PFSK-1 (cell line): Measurements from ENCODE around the gene SGCA.

Experiments used
- FOXP2 ChIP-seq: optimal IDR thresholded peaks from 2 replicates; pipeline ENCODE3; 2011; ENCODE audit warnings: borderline replicate concordance, control low read depth, inconsistent platforms; ENCODE audit not compliant: insufficient read depth; ENCODE audit errors: extremely low read length, extremely low read depth
- POLR2AphosphoS5 ChIP-seq: IDR thresholded peaks from 2 replicates; pipeline ENCODE4 v1.6.1; 2012; ENCODE audit warnings: low read depth, mild to moderate bottlenecking, control low read depth, low read length, moderate library complexity
- REST ChIP-seq, 2 experiments: IDR thresholded peaks; 2 replicates each; pipeline versions ENCODE4 v1.6.1 to v1.8.0; 2011 to 2012; ENCODE audit warnings: low read depth in 2 of 2, low read length in 2 of 2, control low read depth in 1 of 2, inconsistent platforms in 1 of 2, mild to moderate bottlenecking in 1 of 2, moderate library complexity in 1 of 2; ENCODE audit not compliant: insufficient read depth in 1 of 2
- SIN3A ChIP-seq: IDR thresholded peaks from 2 replicates; pipeline ENCODE4 v1.6.1; 2012; ENCODE audit warnings: mild to moderate bottlenecking, low read length, moderate library complexity, borderline replicate concordance; ENCODE audit not compliant: insufficient read depth
- TAF1 ChIP-seq: IDR thresholded peaks from 2 replicates; pipeline ENCODE4 v1.6.1; 2012; ENCODE audit warnings: low read length, control low read depth, borderline replicate concordance; ENCODE audit not compliant: insufficient read depth

Gene SGCA

GRCh38 chr17:50184611-50185398 is 19.0 kb downstream of the SGCA start:
- no peak for TF ChIP-seq REST (IDR thresholded peaks at IDR 0.05; ENCODE audit: insufficient read depth in 1 of 2, low read depth in 2 of 2, low read length in 2 of 2)
- TF ChIP-seq SIN3A, result no peak
- no peak for TF ChIP-seq TAF1
- no peak for TF ChIP-seq POLR2AphosphoS5

DNA sequence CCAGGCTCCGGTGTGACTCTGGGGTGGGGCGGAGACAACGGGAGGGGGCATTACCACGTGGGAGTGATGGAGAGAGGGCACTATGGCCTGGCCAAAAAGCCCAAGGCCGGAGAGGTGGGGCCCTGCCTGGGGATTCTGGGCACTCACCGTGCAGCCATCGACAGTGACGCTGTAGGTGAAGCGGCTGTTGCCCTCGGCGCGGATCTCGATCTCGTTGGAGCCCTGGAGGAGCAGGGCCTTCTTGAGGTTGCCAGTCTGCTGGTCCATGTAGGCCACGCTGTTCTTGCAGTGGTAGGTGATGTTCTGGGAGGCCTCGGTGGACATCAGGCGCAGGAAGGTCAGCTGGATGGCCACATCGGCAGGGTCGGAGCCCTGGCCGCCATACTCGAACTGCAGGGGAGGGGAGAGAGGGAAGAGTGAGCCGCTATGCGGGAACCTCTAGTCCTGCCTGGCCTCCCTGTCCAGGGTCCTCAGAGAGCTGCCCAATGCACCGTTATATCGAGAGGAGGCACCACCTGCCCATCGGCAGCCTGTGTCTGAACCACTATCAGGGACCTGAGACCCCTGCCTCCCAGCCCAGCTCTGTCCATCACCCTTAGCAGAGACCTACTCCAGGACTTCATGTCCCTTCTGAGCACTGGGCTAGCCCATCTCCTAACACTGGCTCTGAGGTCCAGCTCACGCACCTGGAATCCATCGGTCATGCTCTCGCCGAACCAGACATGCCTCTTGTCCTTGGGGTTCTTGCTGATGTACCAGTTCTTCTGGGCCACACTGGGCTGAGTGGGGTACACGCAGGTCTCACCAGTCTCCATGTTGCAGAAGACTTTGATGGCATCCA is 20.0 kb downstream of the SGCA start:
- TF ChIP-seq REST (IDR thresholded peaks at IDR 0.05; ENCODE audit: insufficient read depth in 1 of 2, low read depth in 2 of 2, low read length in 2 of 2) (no peak), POLR2AphosphoS5 (no peak), FOXP2 (no peak)

DNA sequence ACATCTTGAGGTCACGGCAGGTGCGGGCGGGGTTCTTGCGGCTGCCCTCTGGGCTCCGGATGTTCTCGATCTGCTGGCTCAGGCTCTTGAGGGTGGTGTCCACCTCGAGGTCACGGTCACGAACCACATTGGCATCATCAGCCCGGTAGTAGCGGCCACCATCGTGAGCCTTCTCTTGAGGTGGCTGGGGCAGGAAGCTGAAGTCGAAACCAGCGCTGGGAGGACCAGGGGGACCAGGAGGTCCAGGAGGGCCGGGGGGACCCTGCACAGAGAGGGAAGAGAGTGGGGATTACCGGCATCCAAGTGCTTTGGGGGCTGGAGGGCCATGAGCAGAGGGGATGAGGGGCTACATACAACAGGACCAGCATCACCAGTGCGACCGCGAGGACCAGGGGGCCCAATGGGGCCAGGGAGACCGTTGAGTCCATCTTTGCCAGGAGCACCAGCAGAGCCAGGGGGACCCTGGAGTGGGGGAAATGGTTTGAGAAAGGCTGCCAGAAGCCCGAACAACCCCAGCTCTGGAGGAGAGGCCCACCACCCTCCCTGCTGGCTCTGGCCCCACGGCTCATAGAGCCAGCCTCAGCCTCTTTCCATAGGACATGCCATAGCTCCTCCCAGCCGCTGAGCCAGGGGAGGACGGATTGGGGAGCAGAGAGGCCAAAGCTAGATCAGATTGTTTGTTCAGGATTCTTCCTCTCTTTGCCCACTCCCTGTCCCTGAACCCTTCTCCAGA is 21.0 kb downstream of the SGCA start:
- TF ChIP-seq REST (IDR thresholded peaks at IDR 0.05; ENCODE audit: insufficient read depth in 1 of 2, low read depth in 2 of 2, low read length in 2 of 2) (no peak), FOXP2 (no peak), SIN3A (no peak), POLR2AphosphoS5 (no peak), TAF1 (no peak)

DNA sequence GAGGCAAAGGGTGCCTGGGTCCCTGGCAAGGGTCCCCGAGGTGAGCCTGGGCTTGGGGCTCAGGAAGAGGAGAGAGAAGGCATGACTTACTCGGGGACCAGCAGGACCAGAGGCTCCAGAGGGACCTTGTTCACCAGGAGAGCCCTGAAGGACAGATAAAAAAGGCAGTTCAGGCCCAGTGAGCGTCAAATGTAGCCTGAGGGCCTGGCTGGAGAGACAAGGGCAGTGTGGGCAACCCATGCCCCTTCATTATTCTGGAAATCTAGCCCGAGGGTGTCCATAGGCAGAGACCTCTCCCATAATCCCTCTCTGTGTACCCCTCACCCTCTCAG is 21.6 kb downstream of the SGCA start:
- no peak for TF ChIP-seq POLR2AphosphoS5
- TF ChIP-seq SIN3A, result no peak
- no peak for TF ChIP-seq REST (IDR thresholded peaks at IDR 0.05; ENCODE audit: insufficient read depth in 1 of 2, low read depth in 2 of 2, low read length in 2 of 2)
- TF ChIP-seq FOXP2, result no peak
- no peak for TF ChIP-seq TAF1
